ENCODE data around the gene MAPKAPK3. TPM values are rescaled to one million over a fixed set of nuclear protein-coding genes. Genes with fewer than 3 reads are reported as not detected.

The MAPKAPK3 gene
- 10.0 TPM for polyA plus RNA-seq (2012; ENCODE audit: low read depth, missing spikeins)

DNA sequence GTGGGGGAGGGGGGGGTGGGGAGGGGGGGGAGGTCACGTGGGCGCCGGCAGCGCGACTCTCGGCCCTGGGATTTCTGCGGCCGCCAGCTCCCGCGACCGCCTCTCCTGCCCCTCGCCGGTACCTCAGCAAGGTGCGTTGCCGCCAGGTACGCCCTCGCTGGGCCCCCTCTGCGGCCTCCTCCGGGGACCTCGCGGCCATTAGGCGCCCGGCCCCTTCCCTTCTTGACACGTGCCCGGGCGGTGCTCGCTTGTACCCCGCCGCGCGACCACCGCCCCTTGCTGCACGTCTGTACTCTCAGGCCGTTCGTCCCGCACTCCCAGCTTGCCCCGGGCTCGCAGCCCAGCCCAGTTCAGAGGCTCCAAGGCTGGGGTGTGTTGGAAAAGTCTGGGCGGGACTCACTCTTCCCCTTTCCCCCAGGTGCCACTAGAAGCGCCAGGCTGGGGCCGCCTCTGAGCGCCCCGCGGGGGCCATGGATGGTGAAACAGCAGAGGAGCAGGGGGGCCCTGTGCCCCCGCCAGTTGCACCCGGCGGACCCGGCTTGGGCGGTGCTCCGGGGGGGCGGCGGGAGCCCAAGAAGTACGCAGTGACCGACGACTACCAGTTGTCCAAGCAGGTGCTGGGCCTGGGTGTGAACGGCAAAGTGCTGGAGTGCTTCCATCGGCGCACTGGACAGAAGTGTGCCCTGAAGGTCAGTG is at the start of gene MAPKAPK3:
Gene MAPKAPK3 (plus strand): TSS at position 56 of the 696 bp plus-strand sequence. CDS start 415 bp downstream, at position 471.
- FAIRE-seq (peak; percentile 40), DNase-seq (ENCODE audit: insufficient read length, low spot score) (no peak)
- TF ChIP-seq SPI1 (IDR thresholded peaks at IDR 0.05; ENCODE audit: low read depth, low read length) (no peak), POLR2AphosphoS5 (IDR thresholded peaks at IDR 0.05; ENCODE audit: low read depth, low read length) (no peak), TAF1 (IDR thresholded peaks at IDR 0.05; ENCODE audit: low read depth, low read length) (no peak), PAX5 (IDR thresholded peaks at IDR 0.05; ENCODE audit: insufficient read depth, low read length, severe bottlenecking) (no peak), POU2F2 (IDR thresholded peaks at IDR 0.05; ENCODE audit: low read depth, low read length) (no peak), POLR2A (IDR thresholded peaks at IDR 0.05; ENCODE audit: low read depth, low read length) (no peak)

DNA sequence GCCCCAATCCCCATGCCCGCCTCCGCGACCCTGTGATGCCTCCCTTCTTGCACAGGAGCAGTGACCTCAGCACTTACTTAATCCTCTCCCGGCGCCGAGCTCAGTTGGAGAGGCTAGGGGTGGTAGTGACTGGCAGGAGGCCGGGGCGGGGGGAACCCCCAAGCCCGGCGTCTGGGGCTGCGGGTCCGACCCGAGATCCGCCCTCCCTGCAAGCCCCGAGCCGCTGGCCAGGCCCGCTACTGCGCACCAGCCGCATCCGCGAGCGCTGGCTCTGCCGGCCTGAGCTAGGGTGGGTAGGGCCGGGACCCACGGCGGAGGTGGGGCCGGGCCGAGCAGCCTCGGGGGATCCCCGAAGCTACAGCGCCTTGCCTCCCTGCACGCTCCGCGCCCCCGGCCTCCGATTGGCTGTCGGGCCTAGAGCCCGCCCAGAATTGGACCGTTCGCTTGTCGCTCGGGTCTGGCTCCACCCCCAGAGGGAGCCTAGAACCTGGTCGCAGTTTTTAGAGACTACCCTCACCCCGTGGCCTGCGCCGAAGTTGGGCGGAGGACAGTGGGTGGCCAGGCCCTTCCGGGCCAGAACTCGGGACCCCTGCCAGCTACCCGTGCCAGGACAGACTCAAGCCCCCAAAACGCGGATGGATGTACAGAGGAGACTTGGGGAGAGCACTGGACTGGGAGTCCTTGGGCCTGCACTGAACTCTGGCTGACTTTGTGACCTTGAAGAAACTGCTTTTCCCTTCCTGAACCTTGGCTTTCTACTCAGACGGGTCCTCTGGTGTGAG is 49.4 kb upstream of the MAPKAPK3 start, which contains the start of gene C3orf18:
Gene C3orf18 (minus strand): TSS at position 362 of the 782 bp plus-strand sequence. CDS start 2,048 bp downstream, outside the sequence.
- TF ChIP-seq POLR2A (IDR thresholded peaks at IDR 0.05; ENCODE audit: low read depth, low read length), result no peak
- no peak for TF ChIP-seq POU2F2 (IDR thresholded peaks at IDR 0.05; ENCODE audit: low read depth, low read length)
- no peak for TF ChIP-seq SPI1 (IDR thresholded peaks at IDR 0.05; ENCODE audit: low read depth, low read length)
- no peak for TF ChIP-seq PAX5 (IDR thresholded peaks at IDR 0.05; ENCODE audit: insufficient read depth, low read length, severe bottlenecking)
- TF ChIP-seq POLR2AphosphoS5 (IDR thresholded peaks at IDR 0.05; ENCODE audit: low read depth, low read length), result no peak
- no peak for TF ChIP-seq TAF1 (IDR thresholded peaks at IDR 0.05; ENCODE audit: low read depth, low read length)
- peak; percentile 97 for FAIRE-seq

DNA sequence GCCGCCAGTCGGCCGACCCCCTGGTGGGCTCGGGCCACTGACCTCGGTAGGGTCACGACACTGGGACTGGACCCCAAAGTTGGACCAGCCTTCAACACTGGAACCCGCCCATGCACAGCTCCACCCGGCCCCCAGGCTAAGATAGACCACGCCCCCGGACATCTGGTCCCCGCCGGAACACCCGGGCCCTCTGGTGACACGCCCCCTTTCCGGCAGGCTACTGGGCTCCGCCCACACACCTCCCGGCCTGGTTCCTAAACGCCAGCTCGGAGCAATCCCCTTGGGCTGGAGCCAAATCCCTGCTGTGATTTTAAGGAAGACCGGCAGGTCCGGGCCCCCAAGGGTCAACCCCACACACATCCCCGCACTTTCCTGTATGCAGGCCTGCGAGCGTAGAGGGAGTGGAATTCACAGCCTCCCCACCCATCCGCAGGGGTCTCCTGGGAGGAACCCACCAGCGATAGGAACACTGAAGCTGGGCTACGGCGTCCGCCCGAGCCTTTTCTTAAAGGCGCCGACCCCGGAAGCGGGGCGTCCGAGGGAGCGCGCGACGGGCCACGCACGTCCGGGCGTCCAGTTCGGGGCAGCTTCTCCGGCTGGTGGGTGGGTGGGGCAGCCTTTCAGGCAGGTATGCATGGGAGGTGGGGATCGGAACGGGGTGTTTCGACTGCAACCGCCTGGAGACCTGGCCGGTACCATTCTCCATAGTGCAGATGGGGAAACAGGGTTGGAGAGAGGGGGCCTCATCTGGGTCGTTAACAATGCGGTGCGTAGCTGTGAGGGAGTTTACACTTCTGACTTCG is 47.8 kb upstream of the MAPKAPK3 start, which contains the start of gene HEMK1:
Gene HEMK1 (plus strand): TSS at position 576 of the 803 bp plus-strand sequence. CDS start 1,583 bp downstream, outside the sequence.
- FAIRE-seq (peak; percentile 99), DNase-seq (ENCODE audit: insufficient read length, low spot score) (peak; percentile 99)
- no peak for TF ChIP-seq SPI1 (IDR thresholded peaks at IDR 0.05; ENCODE audit: low read depth, low read length)
- peak; percentile 26 for TF ChIP-seq PAX5 (IDR thresholded peaks at IDR 0.05; ENCODE audit: insufficient read depth, low read length, severe bottlenecking)
- peak; percentile 51; the same call in 1 of the 2 replicates for TF ChIP-seq POLR2AphosphoS5 (IDR thresholded peaks at IDR 0.05; ENCODE audit: low read depth, low read length)
- peak; percentile 70 for TF ChIP-seq POLR2A (IDR thresholded peaks at IDR 0.05; ENCODE audit: low read depth, low read length)
- peak; percentile 45; the same call in 1 of the 2 replicates for TF ChIP-seq POU2F2 (IDR thresholded peaks at IDR 0.05; ENCODE audit: low read depth, low read length)
- TF ChIP-seq TAF1 (IDR thresholded peaks at IDR 0.05; ENCODE audit: low read depth, low read length), result peak; percentile 74; the same call in 1 of the 2 replicates

More for the DNA sequence above, 49.4 kb upstream of the MAPKAPK3 start, which contains the start of gene C3orf18:
- DNase-seq (ENCODE audit: insufficient read length, low spot score), result peak; percentile 100

GRCh38 chr3:50570508-50571279 is 46.3 kb upstream of the MAPKAPK3 start:
- peak; percentile 33 for FAIRE-seq
- DNase-seq (ENCODE audit: insufficient read length, low spot score), result no peak
- TF ChIP-seq PAX5 (IDR thresholded peaks at IDR 0.05; ENCODE audit: insufficient read depth, low read length, severe bottlenecking) (no peak), SPI1 (IDR thresholded peaks at IDR 0.05; ENCODE audit: low read depth, low read length) (no peak), TAF1 (IDR thresholded peaks at IDR 0.05; ENCODE audit: low read depth, low read length) (no peak), POLR2AphosphoS5 (IDR thresholded peaks at IDR 0.05; ENCODE audit: low read depth, low read length) (no peak), POU2F2 (IDR thresholded peaks at IDR 0.05; ENCODE audit: low read depth, low read length) (no peak), POLR2A (IDR thresholded peaks at IDR 0.05; ENCODE audit: low read depth, low read length) (no peak)

DNA sequence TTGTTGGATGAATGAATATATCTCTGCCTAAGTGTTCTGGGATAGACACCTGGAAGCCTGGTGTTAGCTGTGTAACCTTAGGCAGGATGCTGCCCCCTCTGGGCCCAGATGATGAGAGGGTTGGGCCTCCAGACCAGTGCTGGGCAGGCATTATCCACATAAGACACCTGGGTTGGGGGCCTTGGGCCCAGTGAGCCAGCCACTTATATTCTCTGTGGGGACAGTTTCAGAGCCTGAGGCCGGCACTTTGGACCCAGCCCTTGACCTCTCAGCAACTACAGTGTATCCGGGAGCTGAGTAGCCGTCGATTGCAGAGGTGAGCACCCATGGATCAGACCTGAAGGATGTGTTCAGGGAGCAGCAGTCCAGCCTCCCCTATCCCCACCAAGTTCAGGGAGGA is 45.5 kb upstream of the MAPKAPK3 start:
- TF ChIP-seq TAF1 (IDR thresholded peaks at IDR 0.05; ENCODE audit: low read depth, low read length) (no peak), POU2F2 (IDR thresholded peaks at IDR 0.05; ENCODE audit: low read depth, low read length) (no peak), SPI1 (IDR thresholded peaks at IDR 0.05; ENCODE audit: low read depth, low read length) (no peak), PAX5 (IDR thresholded peaks at IDR 0.05; ENCODE audit: insufficient read depth, low read length, severe bottlenecking) (no peak), POLR2AphosphoS5 (IDR thresholded peaks at IDR 0.05; ENCODE audit: low read depth, low read length) (no peak), POLR2A (IDR thresholded peaks at IDR 0.05; ENCODE audit: low read depth, low read length) (no peak)
- no peak for FAIRE-seq

DNA sequence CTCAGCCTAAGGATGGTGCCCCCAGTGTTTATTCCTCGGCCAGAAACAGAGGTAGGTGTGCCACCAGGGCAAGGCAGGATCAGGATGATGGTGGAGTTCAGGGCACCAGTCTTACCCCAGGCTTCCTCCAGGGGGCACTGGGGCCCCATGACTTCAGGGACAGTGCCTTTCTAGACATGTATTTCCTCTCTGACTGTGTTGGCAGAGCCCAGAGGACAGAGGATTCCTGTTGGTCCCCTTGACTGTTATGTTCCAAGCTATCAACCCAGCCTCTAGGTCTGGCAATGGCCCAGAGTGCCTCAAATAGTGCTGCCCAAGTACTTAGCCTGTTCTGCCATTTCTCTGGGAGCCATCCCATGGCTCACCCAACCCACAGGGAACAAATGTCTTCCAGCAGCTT is 44.8 kb upstream of the MAPKAPK3 start:
- TF ChIP-seq SPI1 (IDR thresholded peaks at IDR 0.05; ENCODE audit: low read depth, low read length), result no peak
- no peak for TF ChIP-seq POLR2AphosphoS5 (IDR thresholded peaks at IDR 0.05; ENCODE audit: low read depth, low read length)
- no peak for TF ChIP-seq TAF1 (IDR thresholded peaks at IDR 0.05; ENCODE audit: low read depth, low read length)
- no peak for TF ChIP-seq POU2F2 (IDR thresholded peaks at IDR 0.05; ENCODE audit: low read depth, low read length)
- TF ChIP-seq POLR2A (IDR thresholded peaks at IDR 0.05; ENCODE audit: low read depth, low read length), result no peak
- no peak for TF ChIP-seq PAX5 (IDR thresholded peaks at IDR 0.05; ENCODE audit: insufficient read depth, low read length, severe bottlenecking)
- peak; percentile 56 for DNase-seq (ENCODE audit: insufficient read length, low spot score)
- FAIRE-seq, result peak; percentile 96

More for the DNA sequence above, 45.5 kb upstream of the MAPKAPK3 start:
- DNase-seq (ENCODE audit: insufficient read length, low spot score), result no peak

- no peak for TF ChIP-seq POU2F2 (IDR thresholded peaks at IDR 0.05; ENCODE audit: low read depth, low read length)
- TF ChIP-seq POLR2AphosphoS5 (IDR thresholded peaks at IDR 0.05; ENCODE audit: low read depth, low read length), result no peak
- no peak for TF ChIP-seq POLR2A (IDR thresholded peaks at IDR 0.05; ENCODE audit: low read depth, low read length)
- TF ChIP-seq TAF1 (IDR thresholded peaks at IDR 0.05; ENCODE audit: low read depth, low read length), result no peak
- no peak for TF ChIP-seq SPI1 (IDR thresholded peaks at IDR 0.05; ENCODE audit: low read depth, low read length)
- TF ChIP-seq PAX5 (IDR thresholded peaks at IDR 0.05; ENCODE audit: insufficient read depth, low read length, severe bottlenecking), result no peak
- DNase-seq (ENCODE audit: insufficient read length, low spot score) (no peak), FAIRE-seq (no peak)
Observed at GRCh38 chr3:50572801-50573371, 44.1 kb upstream of the MAPKAPK3 start.

Data from GM12891 (cell line).